Iris pigment epithelial cell (primary cell): ENCODE results near the gene TP73.

Experiments
- DNase-seq: peaks from one replicate; pipeline ENCODE4 v3.0.0-alpha.2; 2011; ENCODE audit warnings: low read depth

TP73 gene

DNA sequence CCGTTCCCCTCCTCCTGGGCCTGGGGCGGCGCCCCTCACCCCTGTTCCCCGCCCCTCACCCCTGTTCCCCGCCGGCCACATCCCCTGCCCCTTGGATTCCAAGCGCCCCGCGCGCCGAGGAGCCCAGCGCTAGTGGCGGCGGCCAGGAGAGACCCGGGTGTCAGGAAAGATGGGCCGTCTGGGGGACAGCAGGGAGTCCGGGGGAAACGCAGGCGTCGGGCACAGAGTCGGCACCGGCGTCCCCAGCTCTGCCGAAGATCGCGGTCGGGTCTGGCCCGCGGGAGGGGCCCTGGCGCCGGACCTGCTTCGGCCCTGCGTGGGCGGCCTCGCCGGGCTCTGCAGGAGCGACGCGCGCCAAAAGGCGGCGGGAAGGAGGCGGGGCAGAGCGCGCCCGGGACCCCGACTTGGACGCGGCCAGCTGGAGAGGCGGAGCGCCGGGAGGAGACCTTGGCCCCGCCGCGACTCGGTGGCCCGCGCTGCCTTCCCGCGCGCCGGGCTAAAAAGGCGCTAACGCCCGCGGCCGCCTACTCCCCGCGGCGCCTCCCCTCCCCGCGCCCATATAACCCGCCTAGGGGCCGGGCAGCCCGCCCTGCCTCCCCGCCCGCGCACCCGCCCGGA lies at the start of gene TP73:
TSS of gene TP73 (plus strand) at position 587 of the 618 bp plus-strand sequence. CDS start 29,850 bp downstream, outside the sequence.
- DNase-seq, result no peak

DNA sequence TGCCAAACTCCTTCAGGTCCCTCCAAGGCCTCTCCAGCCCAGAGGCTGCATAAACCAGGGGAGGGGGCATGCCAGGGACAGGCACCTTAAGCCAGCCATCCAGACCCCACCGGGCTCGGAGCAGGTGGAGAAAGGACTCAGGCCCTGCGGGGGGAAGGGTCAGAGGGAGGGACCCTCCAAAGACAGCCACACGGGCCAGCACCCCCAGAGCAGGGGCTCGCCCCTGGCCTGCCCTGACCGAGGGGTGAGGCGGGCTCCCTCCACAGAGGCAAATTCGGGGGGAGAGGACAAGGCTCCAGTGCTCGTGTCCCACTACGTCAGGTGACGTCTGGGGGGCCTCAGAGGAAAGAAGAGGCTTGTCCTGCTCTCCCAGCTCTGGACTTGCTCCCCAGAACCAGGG lies 49.2 kb upstream of the TP73 start:
- no peak for DNase-seq

DNA sequence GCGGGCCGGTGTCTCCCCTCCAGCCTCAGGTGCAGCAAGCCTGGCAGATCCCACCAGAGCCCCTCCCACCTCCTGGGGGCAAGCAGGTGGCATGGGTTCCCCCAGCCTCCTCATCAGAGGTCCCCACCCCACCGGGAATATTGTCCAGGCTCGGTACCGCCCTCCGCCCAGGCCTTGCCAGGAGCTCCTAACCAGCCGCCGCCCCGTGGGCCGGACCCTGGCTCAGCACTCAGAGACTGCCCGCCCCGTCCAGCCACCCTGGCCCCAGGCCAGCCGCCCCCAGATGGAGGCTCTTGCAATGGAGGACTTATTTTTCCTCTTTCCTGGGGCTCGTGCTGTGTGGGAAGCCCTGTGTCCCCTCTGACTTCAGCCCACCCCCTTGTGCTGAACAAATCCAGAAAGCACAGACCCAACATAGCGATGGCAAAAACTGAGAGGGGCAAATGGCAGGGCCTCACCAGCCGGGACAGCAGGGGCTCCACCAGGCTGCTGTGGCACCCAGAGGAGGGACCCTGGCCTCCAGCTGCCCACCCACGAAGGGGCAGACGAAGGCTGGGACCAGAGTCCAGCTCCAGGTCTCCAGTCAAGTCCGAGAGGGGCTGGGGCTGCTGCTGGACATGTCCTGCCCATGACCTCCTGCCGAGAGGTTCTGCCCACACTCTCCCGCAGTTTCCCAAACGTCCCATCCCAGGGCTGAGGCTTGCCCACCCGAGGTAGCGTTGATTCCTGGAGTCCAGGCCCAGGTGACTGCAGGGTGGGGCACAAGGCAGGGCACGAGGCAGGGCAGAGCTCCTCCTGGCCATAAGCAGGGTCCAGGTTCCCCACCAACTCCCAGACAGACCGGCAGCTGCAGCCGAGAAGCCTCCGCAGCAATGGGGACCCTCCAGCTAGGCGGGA lies 48.5 kb upstream of the TP73 start:
- no peak for DNase-seq

DNA sequence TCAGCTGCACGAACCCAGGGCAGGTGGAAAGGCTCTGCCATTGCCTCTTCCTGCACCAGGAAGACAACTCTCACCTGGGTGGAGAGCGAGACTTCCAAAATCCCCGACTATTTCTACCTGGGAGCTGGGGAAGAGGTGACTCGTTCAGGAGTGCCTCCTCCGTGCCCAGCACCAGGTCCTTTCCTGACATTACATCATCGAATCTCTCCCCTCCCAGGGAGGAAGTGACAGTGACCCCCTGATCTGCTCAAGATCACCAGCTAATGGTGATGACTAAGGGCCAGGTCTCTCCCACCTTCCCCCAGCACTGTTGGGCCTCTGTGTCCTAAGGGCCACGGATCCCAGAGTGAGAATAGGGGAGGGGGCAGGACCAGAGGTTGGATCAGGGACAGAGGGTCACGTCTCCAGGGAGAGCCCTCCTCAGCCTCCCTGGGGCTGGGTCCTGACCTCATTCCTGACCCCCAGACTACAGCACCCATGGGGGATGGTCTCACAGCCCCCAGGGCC lies 47.8 kb upstream of the TP73 start:
- no peak for DNase-seq

DNA sequence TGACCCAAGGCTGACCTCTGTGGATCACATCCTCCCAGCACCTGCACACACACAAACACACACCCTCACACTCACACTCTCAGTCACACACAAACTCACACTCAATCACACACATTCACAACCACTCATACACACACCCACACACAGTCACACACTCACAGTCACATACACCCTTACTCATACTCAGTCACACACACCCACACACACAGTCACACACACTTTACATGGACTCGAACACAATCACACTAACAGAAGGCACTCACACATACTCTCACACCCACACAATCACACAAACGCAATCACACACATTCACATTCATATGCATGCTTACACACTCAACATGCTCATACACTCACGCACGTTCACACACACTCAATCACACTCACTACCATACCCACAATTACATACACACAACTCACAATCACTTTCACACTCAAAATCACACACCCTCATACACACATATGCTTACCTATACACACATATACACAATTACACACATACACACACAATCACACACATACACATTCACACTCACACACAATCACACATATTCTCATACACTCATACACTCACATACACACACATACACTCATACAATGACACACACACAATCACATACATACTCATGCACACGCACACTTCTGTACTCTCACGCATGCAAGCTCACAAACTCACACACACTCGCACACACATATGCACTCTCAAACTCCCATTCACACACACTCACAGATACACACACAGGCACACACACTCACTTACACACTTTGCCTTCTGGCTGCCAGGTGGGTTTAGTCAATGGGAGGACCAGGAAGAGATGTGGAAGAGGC lies 47.1 kb upstream of the TP73 start:
- DNase-seq, result no peak

DNA sequence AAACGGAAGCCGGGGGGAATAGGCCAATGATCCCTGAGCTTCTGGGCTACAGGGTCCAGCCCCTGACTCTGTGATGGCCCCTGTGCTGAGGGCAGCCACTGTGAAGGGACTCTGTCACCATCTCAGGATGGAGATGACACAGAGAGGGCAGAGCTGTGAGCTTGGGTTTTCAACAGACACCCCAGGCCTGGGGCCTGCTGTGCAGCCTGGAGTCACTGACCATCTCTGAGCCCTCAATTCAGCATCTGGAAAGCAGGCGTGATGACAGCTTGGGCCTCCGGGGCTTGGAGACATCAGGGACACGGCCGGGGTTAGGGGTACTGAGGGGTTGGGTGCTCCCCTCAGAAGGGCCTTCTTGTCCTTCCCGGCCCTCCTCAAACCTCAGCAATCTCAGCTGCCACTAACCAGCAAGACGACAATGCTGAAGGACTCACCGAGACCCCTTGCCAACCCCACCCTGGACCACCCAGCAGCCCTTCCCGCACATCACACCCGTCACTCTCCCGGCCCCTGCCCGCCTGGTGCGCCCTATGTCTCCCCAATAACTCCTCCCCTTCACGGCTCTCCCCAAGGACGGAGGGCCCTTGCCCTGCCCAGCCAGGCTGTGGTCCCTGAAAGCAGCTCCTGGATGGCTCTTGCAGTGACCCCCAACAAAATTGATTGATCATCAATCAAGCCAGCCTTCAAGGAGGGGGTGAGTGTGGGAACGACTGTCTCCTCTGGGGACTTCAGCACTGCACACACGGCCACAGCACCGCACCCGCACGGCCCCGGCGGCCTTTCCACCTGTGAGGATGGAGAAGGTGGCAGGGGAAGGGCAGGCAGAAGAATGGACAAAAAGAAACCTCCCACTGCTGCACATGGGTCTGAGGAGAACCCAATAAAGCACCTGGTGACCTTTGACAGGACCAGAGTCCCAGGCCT lies 45.3 kb upstream of the TP73 start:
- no peak for DNase-seq

DNA sequence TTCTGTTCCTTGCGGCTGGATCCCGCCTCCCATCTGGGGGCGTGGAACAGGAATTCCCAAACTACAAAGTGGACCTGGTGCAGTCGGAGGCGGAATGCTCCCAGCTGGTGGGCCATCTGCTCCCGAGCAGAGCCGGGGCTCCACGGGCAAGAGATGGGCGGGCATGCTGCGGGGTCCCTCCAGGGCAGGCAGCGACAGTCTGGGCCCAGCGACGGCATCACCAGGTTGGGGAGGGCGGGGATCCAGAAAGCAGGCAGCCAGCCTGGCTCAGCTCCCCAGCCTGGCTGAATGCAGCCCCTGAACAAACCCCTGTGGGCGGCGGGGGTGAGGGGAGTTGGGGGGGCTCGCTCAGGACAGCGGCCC lies 44.6 kb upstream of the TP73 start:
- no peak for DNase-seq

DNA sequence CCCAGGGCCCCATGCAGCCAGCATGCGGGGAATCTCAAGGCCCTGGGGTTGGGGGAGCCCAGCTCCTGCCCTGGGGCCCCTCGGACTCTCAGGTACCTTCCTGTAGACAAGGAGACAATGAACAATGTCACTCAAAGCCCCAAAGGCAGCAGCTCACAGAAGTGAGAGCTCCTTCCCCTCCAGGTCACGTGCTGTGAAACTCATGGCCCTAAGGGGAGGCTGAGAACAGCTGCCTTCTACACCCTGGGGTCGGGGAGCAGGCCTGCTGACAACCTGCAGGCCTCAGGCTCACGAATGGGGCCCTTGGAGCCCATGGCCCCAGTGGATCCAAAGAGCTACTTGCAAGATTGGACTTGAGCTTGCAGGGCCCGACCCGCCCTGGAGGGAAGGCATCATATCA lies 44.2 kb upstream of the TP73 start:
- no peak for DNase-seq

DNA sequence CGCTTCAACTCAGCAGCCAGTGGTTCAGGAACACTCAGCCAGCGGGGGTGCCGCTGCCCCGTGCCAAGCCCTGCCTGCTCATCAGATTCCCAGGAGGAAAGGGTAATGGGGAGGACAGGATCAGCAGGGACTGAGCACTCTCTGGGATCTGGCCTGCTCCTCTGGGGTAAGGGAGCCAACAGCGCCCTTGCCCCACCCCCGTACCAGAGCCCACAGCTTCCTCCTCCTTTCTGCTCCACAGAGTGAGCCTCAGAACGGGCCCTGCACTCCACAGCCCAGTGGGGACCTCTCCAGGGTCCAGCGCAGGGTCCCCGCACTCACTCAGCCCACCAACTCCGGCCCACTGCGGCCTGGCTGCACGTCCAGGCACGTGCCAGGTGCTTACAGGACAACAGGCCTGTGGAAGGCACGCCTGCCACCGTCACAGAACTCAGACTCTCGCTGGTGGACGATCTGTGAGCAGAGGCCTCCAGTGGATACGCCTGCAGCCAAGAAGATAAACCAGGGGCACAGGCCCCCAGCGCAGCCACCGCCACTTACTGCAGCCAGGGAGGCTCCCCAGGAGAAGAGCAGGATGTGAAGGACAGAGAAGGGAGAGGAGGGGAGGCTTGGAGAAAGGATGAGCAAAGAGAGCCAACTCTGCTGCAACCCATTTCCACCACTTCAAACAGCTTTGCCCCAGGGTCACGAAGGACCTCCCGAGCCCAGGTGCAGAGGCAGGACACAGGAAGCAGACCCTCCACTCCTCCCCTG lies 43.1 kb upstream of the TP73 start:
- DNase-seq, result no peak

DNA sequence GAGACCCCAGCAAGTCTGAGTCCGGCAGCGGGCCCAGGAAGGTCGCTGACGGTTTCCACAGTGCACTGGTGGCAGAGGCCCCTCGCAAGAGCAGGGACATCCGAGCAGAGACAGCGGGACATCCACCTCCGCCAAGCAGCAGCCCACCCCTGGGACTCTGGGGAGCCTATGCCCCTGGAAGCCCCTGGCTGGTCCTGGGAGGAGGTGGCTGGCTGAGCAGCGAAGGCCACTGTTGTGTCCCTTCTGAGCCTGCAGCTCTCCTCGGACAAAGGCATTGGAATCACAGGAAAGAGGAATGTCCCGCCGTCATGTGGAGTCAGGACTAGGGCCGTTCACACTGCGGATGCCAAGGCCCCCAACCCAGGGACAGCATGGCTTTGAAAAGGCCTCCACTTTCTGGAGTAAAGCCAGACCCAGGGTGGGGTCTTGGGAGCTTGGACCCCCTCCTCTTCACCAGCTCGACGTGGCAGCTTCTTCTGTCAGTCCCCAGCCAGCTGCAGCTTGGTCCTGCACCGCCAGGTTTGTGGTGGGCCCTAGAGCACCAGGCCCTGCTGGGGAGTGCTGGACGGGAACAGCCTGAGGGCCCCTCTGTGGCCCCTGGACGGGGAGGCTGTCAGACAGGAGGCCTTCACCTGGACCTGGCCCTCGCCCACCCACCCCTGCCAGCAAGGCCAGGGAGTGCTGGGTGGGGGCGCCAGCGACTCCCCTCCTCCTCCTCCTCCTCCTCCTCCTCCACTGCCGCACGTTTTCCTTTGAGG lies 42.4 kb upstream of the TP73 start:
- DNase-seq, result no peak

DNA sequence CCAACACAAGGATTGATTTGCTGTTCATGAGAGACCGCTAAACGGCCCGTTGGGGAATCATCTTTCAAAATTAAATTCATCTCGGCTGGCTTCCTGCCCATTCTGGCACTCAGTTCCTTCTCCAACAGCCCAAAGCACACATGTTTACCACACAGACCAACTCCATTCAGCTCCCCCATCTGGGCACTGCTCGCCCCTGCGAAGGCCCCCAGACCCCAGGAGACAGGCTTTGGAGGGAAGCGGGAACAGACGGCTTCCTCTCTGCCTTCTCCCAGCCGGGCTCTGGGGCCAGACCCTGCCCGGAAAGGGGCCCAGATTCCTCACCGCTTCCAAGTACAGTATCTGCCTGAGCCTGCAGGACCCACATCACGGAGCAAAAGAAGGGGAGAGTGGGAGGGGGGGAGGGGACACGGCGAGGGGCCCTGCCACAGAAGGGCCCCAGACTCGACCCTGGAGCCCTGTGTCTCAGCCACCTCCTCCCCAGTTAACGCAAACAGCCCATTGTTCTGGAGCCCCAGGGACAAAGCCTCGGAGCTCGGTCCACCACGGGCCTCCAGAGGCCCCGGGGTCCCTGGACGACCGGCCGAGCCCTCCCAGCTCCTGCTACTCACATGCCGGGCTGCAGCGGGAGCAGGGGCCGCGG lies 41.7 kb upstream of the TP73 start:
- DNase-seq, result peak; percentile 49

DNA sequence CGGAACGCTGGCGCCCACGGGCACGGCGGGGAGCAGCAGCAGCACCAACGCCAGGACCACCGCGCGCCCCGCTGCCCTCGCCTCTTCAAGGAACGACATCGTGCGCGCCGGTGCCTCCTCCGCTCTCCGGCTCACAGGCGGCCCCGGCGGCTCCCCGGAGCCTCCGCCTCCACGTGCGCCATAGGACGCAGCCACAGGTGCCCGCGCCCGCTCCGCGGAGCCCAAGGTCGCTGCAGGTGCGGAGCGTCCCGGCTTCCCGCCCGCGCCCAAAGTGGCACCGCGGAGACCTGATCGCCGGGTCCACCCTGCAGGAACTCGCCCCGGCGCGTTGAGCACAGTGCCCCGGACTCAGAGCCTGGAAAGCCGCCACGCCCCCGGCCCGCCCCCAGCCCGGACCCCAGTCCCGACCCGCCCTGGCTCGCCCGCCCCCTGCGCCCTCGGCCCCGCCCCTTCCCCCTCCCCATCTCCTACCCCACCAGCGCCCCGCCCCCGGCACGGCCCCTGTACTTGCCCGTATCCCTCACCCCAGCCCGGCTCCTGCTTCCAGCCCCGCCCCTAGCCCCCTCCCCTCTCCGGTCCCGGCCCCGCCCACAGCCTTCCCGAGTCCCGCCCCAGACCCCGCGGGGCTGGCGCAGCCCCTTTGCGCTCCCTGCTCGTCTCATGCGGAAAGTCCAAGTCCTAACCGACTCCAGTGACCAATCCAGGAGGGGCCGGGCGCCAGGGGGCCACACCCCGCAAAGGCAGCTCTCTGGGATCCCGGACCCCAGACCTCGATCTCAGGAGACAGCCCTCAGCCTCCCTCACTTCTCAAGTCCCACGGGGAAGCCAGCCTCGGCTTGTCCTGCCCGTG lies 40.9 kb upstream of the TP73 start, which contains the start of gene MEGF6:
TSS of gene MEGF6 (minus strand) at position 339 of the 850 bp plus-strand sequence. CDS start at position 99, 240 bp downstream.
- DNase-seq, result peak; percentile 40

DNA sequence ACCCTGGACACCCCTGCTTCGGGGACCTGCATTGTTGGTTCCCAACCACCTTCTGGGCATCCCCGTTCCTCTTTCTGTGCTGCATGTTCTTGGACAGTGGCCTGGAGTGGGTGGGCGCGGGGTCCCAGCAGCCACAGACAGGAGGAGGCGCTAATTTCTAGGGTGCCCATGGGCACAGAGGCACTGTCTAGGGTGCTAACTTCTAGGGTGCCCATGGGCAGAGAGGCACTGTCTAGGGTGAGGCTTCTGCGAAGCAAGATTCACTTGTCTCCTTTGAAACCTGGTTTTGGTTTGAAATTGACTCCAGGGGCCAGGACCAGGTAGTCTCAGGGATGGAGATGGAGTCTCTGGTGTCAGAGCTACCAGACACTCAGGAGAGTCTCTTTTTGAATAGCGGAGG lies 40.2 kb upstream of the TP73 start:
- DNase-seq, result no peak

DNA sequence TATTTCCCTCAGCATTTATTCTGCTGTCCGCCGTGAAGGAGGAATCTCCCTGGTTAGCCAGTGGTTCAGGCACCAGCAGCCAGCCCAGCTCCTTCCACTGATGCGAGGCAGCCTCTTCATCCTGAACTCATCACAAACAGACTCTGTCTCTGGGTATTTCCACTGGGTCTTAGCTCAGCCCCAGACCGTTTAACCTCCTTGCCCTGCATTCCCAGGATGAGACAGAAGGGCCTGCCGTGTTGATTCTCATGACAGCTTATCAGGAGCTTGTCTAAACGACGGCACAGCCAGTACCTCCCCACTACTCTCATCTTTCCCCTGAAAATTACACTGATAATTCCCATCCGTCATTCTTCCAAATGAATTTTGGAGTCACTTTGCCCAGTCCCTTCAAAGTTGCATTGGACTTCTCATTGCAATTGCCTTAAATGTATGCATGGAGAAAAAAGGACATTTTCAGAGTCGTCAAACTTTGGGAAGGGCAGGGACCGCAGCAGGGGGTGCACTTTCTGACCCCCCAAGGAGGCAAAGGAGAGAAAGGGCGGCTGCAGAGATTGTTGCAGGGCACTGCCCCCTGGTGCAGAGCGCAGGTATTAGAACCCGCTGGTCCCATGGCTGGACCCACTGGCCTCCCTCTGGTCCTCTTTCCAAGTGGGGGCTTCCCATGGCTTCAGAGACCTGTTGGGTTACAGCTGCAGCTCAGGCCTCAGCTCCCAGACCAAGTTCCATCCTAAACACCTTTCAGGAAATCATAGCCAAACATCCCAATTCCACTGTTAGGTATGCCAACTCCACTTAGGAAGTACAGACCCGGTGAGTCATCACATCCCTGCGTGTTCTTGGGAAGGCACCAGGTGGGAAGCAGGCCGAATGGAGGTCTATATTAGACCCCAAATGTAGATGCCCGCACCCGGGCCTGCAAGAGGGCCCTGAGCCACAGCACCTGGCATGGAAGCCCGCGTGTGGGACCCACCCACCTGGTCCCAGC lies 37.3 kb upstream of the TP73 start:
- DNase-seq, result peak; percentile 16

DNA sequence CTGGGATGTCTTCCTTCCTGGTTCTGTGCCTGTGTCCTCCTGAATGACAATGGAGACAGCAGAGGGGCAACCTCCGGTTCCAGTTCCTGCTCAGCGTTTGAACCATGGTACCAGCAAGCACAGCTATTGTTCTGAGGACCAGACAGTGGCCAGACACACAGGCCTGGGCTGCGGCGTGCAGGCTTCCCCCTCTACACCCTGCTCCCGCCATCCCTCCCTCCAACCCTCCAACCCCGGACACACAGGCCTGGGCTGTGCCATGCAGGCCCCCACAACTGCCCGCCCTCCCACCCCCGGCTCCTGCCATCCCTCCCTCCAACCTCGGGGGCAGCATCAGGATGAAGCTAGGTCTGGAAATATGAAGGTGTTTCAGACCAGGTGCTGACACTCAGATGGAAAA lies 35.5 kb upstream of the TP73 start:
- no peak for DNase-seq

DNA sequence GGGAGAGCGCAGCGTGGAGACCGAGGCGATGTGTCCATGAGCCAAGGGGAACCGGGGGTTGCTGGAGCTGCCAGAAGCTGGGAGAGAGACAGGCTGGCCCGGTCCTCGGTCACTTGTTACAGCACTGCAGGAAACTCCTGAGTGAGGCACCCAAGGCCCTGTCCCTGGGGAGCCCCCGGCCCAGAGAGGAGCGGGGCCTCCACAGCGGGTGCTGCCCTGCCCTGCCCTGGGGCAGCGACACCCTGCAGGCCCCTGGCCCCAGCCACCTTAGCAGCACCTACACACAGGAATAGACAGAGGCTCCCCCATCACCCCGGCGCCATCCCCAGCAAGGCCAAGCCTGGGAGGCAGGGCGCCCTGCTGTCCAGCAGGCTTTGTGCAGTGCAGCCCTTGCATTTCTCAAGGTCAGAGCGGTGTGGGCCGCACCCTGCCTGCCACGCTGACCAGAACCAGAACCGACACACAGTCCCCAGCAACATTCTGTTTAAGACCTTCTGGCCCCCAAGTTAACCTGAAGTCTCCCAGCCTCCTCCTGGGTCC lies 34.4 kb upstream of the TP73 start:
- no peak for DNase-seq

DNA sequence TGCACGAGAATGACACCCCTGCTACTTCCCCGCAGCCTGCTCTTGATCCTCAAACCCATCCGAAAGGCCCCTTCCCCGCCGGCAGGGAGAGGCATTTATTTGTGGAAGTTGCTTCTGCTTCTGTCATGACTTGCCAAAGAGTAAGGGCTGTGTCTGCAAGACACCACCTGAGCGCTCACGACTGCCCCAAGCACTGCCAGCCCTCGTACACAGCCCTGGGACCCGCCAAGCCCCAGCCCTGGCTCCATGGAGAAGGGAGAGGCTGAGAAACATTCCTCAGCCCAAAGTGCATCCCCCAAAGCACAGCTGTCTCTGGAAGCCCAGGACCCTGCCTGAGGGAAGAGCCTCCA lies 33.8 kb upstream of the TP73 start:
- no peak for DNase-seq
